Measurements from ENCODE around the gene ATP8A2. TPM values are rescaled to one million over a fixed set of nuclear protein-coding genes. Genes with fewer than 3 reads are reported as not detected.

The ATP8A2 gene
- total and polyA plus RNA-seq, 2 of the 8 experiments (the other 6 are each of a cell fraction or from before 2014, with no cell fraction given), result 2.4 to 8.3 TPM

DNA sequence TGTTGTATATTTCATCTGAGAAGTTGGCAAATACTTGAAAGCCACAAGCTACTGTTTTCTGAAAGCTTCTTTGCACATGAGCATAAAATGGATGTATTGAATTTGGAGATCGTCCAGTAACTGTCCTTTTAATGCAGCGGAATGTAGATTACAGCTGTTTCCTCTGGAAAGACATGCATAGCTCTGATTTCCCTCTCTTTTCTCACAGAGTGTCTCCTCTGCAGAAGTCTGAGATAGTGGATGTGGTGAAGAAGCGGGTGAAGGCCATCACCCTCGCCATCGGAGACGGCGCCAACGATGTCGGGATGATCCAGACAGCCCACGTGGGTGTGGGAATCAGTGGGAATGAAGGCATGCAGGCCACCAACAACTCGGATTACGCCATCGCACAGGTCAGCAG, 397.1 kb downstream of the ATP8A2 start:
- no peaks in the 10 kb centered on the region for H3K79me2 ChIP-seq (ENCODE audit: control insufficient read depth in 1 of 2, insufficient read depth in 2 of 2, low read length in 2 of 2)
- WGBS, 2 experiments (ENCODE audit: extremely low coverage in 1 of 2, insufficient coverage in 1 of 2, insufficient read length in 1 of 2, insufficient replicate concordance in 2 of 2, low coverage in 1 of 2, low lambda C conversion rate in 2 of 2, missing lambda C conversion rate in 1 of 2), result 96% methylated on average over 13 of the region's 13 CpGs; no CpG with 5 or more reads in 1 of the 2 experiments
- POLR2A ChIA-PET (ENCODE audit: partially characterized antibody), result no interaction called here

More for the DNA sequence above, 397.1 kb downstream of the ATP8A2 start:
- Histone ChIP-seq H3K36me3 (ENCODE audit: control insufficient read depth in 2 of 4, insufficient read depth in 4 of 4, low read length in 3 of 4) (no peaks in the 10 kb centered on the region; a peak in 1 of 8 replicates), H3K4ac (replicated peaks; ENCODE audit: insufficient read length, low read depth, low read length) (no peak overlapping the region), H3K14ac (ENCODE audit: insufficient read length) (no peak overlapping the region), H2BK15ac (ENCODE audit: low read length) (no peak overlapping the region; the same call in 1 of the 2 replicates), H4K5ac (ENCODE audit: insufficient read length, low read depth, low read length) (no peak overlapping the region), H3K23me2 (ENCODE audit: low read depth, low read length) (no peaks in the 10 kb centered on the region), H2BK120ac (replicated peaks; ENCODE audit: low read depth, low read length) (no peak overlapping the region), H4K8ac (ENCODE audit: extremely low read depth, insufficient read depth, low read length) (no peak overlapping the region), H3K27me3 (replicated peaks in 1 of 4; ENCODE audit: control insufficient read depth in 3 of 4, extremely low read depth in 1 of 4, insufficient read depth in 3 of 4, low read length in 3 of 4) (peaks cover 0 to 1% (median 0%) of the 10 kb centered on the region in 4 experiments; a peak in 1 of 7 replicates), H2BK5ac (ENCODE audit: low read depth, low read length) (no peak overlapping the region), H4K91ac (replicated peaks; ENCODE audit: insufficient read length, low read length) (no peak overlapping the region), H3K79me1 (ENCODE audit: low read depth, low read length) (no peaks in the 10 kb centered on the region), H3K9me3 (ENCODE audit: insufficient read depth in 2 of 2, low read depth in 1 of 2, low read length in 1 of 2) (peaks cover 0 to 2% of the 10 kb centered on the region in 2 experiments; a peak in 1 of 4 replicates), H3K18ac (ENCODE audit: extremely low read depth, low read length) (no peak overlapping the region), H2BK12ac (ENCODE audit: low read depth, low read length) (no peak overlapping the region; the same call in 1 of the 2 replicates), H2AK5ac (ENCODE audit: low read depth, low read length) (no peak overlapping the region), H4K20me1 (replicated peaks in 1 of 2; ENCODE audit: control insufficient read depth in 1 of 2, insufficient read depth in 2 of 2, low read length in 2 of 2) (no peaks in the 10 kb centered on the region), H3K56ac (replicated peaks; ENCODE audit: insufficient read length, low read depth, low read length) (no peak overlapping the region), H3K23ac (ENCODE audit: insufficient read length) (no peak overlapping the region), H3K4me1 (replicated peaks in 1 of 4; ENCODE audit: control insufficient read depth in 3 of 4, insufficient read depth in 4 of 4, low read length in 3 of 4) (peaks cover 4 to 18% (median 9%) of the 10 kb centered on the region in 4 experiments), H3K27ac (ENCODE audit: low read depth, low read length) (no peak overlapping the region), H3K4me3 (ENCODE audit: extremely low read depth in 1 of 4, insufficient read depth in 2 of 4, low read depth in 3 of 4, low read length in 4 of 4) (no peak overlapping the region), H2BK20ac (ENCODE audit: low read length) (no peak overlapping the region), H3K9ac (replicated peaks in 1 of 4; ENCODE audit: extremely low read depth in 1 of 4, low read depth in 3 of 4, low read length in 3 of 4) (no peak overlapping the region), H2AFZ (ENCODE audit: low read length) (no peak overlapping the region), H3K4me2 (ENCODE audit: insufficient read depth in 1 of 2, low read depth in 2 of 2, low read length in 2 of 2) (no peak overlapping the region)
- CTCF ChIA-PET (ENCODE audit: partially characterized antibody), result interaction anchor here (1.0 to 1.5 kb wide), 2 partner anchors 15 to 21 kb away, joined by 3 read pairs; no protein-coding TSS in a partner anchor
- FAIRE-seq (no peak), DNase-seq (ENCODE audit: low read depth in 1 of 2, low spot score in 2 of 2) (no peak)
- TF ChIP-seq RAD21 (IDR thresholded peaks at IDR 0.05 in 1 of 2, conservative IDR thresholded peaks at IDR 0.05 in 1 of 2; ENCODE audit: low read depth in 2 of 2, low read length in 2 of 2) (no peak), SUZ12 (IDR thresholded peaks at IDR 0.05; ENCODE audit: low read length) (no peak), BRCA1 (IDR thresholded peaks at IDR 0.05; ENCODE audit: low read depth, low read length) (no peak), MAFK (IDR thresholded peaks at IDR 0.05; ENCODE audit: low read depth, low read length) (no peak)

All from H1 (cell line).